GM21576 (cell line): ENCODE results near the gene ZBTB16.

Experiments
- ATAC-seq: cut with Tn5 transposase; IDR thresholded peaks from one replicate; pipeline ENCODE4 v1.9.1; 2021; ENCODE audit warnings: mild to moderate bottlenecking, moderate library complexity; ENCODE audit not compliant: unreplicated experiment

The ZBTB16 gene

DNA sequence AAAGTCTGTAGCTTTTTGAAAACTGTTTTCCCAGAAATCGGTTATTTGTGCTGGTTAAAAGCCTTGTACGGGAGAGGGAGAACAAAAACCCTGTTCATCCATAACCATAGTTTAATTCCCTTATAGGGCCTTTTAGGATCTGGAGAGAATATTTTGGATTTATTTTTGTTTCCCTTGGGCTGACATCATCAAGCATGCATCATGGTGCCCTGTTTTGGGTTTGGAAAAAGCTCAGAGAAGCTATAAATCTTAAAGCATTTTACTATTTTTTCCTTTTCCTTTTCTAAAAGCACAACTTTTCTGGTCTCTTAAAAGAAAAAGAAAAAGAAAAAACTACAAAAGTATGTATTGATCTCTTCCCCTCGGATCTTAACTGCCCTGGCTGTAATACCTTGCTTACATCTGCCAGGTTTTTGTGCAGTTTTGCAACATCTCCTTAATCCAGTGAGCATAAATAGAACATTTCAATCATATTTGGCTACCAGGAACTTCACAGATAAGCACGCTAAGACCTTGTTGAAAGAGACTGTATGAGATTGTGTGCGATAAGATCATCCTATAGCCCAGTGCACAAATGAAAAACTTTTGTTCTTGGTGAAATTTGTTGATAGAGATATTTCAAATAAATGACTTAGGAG, 88.0 kb downstream of the ZBTB16 start:
- ATAC-seq, result no peak

DNA sequence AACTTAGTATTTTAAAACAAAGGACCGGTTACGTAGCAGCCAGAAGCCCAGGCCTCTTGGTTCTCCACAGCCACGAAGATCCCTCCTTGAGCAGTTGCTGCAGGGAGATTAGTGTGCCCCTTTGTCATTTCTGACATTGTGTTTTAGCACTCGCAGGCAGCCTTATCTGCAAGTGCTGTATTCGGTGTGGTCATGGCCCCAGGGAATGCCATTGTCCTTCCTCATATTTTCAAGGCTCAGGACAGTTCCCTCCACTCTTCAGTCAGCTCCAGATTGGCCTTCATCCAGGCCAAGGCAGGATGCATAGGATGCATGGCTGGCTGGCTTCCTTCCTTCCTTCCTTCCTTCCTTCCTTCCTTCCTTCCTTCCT, 88.5 kb downstream of the ZBTB16 start:
- no peak for ATAC-seq

DNA sequence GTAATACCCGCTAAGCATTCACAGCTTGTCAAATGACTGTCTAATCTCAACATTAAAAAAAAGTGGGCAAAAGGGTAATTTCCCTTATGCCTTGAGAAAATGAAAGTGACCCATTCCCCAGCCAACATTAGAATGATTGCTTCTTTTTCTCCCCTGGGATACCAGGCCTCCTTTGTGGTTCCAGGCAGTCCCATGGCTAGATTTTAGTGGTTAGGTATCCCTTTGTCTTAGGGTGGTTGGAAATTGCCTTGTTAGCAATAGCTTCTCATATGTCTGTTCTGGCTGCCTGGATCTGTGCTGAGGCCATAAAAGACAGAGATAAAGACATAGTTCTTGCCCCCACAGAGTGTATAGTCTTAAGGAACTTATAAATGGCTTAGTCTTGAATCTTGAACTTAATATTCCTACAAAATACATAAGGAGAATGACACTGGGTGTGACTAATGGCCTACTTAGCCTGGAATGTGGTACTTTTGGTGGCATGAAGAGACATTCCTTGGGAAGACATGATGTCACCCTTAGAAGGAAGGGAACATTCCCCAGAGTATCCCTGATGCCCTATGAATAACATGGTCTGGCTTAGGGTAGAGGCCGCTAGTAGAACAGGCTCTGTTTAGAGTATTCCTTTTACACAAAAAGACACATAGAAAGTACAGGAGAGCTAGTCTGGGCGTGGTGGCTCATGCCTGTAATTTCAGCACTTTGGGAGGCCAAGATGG, 90.3 kb downstream of the ZBTB16 start:
- no peak for ATAC-seq

DNA sequence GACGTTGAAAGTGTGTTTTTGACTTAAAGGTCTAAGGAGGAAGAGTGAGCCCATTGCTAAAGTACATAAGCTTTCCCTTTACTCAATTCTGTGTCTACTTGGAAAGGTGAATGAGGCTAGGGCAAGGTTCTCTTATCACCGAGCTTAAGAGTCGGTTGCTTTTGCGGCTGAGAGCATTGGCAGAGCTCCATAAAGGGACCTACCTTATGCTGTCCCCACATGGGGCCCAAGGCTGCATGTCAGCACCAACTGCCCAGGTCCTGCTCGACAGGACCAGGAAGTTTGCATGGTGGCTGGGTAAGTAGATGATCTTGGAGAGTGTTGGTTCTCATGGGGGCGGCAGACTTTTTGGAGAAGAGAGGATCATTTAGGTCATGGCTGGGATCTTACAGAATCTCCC, 91.2 kb downstream of the ZBTB16 start:
- ATAC-seq, result no peak

DNA sequence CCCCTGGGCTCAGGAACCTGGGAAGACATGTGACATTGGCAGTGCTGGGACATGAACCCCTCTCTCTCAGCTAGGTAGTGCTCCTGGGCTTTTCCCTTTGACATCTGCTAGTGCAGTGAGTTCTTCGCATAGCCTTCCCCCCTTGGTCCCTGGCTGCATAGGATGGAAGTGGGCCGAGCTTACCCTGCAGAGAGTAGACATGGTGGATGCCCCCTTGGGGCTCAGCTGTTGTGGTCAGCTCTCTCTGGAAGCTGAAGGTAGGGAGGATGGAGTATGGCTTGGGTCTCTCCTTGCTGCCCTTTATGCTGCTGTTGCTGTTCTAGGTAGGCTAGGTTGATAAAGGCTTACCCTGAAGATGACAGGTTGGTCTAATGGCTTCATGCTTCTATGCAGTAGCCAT, 92.1 kb downstream of the ZBTB16 start:
- no peak for ATAC-seq

DNA sequence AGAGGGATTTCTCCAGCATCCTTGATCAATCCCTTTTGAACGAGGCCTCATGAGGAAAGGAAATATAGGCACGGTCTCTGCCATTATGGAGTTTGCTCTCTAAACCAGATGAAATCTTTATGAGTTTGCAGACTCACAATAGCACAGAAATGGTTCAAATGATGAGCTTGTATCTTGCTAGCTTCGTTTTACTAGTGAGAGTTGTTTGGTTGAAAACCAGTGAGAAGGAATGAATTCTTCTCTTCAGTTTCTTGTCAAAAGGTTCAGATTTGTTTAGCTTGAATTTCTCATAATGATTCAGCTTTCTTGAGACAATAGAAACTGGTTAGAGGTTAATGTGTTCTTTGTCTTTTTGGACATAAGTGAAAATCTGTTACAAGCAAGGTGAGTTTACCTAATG, 92.7 kb downstream of the ZBTB16 start:
- no peak for ATAC-seq

DNA sequence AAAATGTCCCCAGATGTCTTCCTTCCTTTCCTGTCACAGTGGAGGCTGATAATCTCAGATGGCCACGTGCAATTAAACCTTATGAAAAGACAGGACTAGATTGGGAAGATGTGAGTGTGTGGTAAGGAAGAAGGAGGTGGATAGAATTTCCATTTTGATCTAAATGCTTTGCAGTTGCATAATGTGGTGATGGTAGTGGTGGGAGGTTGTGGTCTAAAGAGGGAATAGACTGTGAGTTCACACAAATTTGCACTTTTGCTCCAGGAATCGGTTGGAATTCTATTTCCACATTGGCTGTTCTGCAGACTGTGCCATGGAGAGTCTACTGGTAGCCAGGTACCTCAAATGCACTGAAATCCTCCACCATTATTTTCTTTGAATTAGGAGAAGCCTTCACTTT, 93.3 kb downstream of the ZBTB16 start:
- no peak for ATAC-seq

DNA sequence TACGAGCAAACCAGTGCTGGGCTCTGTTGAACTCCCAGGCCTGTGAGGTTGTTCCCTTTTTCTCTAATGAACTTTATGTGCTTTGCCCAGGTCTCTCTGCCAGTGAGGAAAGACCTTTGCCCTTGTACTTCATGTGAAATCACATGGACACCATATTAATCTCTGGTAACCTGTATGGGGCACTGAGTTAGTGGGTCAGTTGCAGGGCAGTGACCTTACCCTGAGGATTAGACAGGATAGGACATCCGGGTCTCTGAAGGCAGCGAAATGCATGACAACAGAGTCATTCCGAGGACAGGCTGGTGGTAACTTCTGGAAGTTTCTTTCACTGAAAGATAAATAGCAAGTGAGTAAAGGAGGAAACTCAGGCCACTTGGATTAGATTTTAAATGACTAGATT, 93.7 kb downstream of the ZBTB16 start:
- no peak for ATAC-seq

DNA sequence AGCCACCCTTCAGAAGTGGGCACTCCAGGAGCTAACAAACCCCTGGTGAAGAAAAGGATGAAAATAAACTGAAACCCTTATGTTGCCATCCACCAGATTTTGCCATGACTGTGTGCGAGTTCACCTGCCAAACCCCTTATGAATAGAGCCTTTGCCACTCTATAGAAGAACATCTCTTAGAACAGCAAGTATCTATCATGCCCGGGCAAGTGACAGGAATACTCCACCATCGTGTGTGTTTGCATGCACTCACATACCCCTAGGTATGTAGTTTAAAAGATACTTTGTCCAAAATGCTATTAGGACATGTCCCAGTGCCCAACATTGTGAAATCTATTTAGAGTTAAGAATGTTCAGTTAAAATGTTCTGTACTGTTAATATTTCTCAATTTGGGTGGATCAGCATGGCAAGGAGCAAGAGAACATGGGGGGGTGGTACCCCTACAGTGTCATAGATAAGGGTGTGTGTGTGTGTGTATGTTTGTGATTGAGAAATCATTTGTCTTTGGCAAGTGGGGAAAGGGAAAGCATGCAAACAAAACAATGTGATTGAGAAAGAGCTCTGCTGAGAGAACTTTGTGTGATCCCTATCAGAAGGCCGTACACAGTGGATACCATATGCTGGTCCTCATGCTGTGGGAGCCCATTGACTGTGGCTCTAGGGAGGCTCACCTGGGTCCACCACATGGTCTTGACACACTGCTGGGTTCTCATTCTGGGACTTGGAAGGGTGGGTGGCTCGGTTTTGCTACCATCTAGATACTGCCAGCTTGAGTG, 94.9 kb downstream of the ZBTB16 start:
- ATAC-seq, result no peak

DNA sequence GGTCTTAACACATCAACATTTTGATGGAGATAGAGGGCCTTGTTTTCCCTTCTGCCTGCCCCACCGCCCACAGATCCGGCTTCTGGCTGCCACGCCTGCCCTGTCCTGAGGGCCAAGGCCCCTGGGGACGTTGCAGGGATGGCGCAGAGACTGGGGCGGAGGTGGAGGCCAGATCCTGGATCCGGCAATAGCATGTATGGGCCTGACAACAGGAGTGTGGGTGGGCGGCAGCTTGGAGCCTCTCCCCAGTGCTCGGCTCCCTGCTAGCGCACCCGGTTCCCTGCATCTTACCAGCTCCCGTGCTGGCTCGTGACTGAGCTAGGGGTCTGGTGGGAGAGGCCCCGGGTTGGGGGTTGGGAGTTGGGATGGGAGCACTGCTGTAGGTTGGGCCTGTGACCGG, 95.6 kb downstream of the ZBTB16 start:
- no peak for ATAC-seq

DNA sequence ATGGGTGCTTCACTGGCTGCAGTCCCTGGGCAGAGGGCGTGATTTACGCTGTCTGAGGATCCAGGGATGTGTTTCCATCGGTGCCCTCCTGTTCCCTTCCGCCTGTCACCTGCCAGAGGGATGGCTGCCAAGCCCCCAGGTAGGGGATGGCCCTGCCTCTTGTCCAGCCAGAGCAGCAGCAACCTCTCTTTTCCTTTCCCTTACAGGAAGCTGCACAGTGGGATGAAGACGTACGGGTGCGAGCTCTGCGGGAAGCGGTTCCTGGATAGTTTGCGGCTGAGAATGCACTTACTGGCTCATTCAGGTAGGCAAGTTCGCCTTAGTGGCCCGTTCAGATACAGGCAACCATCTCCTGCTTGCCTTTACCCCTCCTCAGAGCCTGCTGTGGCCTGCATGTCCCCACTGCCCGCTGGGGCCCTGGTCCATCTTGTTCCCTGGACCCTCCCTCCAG, 96.6 kb downstream of the ZBTB16 start:
- no peak for ATAC-seq

DNA sequence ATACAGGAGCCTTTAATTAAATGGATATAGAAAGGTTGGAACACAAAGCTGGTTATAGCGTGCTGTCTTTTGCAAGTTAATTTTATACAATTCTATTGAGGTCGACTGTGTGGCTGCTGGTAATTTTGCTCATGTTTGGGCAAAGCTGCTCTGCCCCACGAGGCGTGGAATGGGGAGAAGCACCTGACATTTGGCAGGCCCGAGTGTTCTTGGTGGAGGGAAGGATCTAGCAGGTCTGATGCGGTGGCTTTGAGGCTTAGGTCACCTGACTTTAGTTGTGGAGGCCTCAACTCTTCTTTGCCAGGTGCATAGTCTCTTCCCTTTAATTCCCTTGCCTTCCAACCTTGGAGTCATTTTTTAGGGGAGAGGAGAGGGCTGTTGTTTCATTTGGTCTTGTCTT, 97.3 kb downstream of the ZBTB16 start:
- no peak for ATAC-seq

DNA sequence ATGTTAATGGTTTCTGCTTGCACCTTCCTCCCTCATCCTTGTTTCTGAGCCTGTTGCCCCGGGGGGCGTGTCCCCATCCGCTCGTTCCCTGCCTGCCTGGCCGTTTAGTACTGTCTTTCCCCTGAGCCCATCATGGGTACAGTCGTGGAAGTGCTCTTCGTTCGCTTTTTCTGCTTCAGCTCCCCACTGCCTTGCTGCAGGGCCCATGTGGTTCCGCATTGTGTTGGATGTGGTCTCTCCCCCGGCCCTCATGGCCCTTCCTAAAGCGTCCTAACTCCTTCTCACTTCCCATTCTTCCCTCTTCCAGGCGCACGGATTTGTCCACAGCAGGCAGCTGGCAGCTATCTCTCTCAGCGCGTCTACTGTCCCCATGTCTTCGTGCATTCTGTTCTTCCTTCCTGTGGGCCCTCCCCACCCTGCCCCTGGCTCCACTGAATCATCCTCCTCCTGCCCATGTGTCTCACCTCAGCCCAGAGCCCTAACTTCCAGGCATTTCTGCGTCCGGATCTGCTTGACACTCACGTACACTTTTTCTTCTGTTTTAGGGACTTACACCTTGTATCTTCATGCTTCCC, 98.1 kb downstream of the ZBTB16 start:
- no peak for ATAC-seq

DNA sequence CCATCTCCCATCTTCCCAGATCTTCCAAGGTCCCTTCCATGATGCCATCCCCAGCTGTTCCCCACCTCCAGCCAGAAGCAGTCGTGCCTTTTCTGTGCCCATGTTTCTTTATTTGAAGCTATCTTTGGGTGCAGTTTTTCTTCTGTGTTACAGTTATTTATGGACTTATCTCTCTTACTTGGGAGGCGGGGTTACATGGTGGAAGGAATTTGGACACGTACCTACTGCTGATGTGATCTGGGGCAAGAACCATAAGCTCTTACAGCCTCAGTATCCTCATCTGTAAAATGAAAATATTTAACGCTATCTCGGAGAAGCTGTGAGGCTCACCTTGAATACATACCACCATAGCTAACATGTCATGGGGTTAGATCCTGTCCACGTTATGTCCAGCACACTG, 98.9 kb downstream of the ZBTB16 start:
- no peak for ATAC-seq

DNA sequence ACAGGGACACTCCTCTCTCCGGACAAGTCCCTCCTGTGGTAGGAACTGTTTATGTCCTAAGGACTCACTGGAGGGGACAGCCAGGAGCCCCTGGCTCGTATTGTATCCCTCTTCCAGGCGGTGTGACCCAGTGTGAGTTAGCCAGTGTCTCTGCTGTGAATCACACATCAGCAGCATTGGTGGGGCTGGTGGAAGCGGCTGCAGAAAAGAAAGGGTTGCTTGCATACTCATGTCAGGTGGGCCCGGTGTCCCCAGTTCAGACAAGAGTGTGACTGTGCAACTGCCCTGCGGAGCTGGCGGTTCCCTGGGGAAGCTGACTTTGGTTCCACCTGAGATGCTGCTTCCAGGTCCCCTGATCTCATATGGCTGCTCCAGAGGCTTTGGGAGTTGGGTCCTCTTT, 99.4 kb downstream of the ZBTB16 start:
- ATAC-seq, result no peak

DNA sequence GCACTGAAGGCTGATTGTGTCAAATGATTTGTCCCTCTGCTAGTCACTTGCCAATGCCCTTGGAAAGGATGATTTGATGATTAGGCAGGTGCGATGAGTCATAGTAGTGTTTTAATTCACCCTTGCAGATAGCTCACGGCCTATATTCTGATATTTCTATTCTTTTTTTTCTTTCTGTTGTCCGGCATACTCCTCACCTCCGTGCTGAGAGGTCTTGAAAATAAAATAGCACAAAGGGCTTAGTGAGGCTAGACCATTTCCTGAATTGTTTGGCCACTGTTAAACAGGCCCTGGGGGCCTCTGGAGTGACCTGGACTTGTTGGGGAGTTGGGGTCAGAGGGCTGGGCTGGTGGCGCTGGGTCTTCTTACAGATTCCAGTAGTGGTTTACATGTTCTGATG, 99.8 kb downstream of the ZBTB16 start:
- no peak for ATAC-seq

DNA sequence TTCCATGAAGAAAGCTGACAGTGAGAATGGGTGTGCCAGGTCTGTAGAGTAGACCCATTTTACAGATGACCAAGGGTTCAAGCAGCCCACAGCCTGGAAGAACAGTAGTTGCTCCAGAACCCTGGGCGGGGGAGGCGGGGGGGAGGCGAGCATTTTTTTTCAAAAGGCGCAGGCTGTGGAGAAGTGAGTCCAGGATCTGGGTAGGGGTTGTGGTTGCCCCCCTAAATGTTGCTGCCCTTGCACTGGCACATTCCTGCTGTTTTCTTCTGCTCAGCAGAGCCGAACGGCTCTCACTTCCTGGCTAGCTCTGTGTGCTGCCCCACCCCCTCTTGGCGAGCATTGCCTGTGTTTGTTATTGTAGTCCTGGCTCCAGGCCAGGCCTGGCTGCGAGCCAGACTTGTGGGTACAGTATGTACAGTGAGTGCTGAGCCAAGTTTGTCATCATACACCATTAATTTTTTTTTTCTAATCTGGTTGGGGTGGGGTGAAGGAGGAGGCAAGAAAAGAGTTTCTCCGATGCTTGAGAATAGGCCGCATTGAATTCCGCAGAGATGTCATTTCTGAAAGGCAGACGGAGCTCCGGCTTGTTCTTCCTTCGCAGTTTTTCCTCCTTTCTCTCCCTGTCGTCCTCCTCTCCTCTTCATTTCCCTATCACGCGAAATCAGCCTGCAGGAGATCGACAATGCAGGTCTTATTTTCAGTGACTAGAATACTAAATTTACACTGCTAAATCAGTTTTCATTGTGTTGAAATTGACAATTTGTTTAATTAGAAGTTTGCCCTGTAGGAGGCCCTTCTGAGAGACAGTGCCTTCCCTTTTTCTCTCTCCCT, 100.5 kb downstream of the ZBTB16 start:
- peak; percentile 53 for ATAC-seq

DNA sequence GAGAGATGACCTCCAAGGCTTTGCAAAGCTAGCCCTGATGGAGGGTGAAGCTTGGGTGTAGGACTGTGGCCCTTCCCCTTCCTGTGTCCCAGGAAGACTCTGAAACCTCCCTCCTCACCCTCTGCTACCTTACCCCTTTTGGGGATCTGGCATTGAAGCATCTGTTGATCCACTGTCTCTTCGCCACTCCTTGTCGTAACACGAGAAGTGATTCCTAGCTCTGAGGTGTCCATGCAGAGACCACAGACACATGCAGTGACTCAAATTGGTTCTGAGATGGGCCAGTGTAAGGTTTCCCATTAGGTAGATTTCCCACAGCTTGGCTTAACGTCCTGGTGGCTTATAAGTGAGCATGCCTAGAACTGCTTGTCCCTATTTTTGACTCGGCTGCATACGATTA, 101.4 kb downstream of the ZBTB16 start:
- no peak for ATAC-seq

DNA sequence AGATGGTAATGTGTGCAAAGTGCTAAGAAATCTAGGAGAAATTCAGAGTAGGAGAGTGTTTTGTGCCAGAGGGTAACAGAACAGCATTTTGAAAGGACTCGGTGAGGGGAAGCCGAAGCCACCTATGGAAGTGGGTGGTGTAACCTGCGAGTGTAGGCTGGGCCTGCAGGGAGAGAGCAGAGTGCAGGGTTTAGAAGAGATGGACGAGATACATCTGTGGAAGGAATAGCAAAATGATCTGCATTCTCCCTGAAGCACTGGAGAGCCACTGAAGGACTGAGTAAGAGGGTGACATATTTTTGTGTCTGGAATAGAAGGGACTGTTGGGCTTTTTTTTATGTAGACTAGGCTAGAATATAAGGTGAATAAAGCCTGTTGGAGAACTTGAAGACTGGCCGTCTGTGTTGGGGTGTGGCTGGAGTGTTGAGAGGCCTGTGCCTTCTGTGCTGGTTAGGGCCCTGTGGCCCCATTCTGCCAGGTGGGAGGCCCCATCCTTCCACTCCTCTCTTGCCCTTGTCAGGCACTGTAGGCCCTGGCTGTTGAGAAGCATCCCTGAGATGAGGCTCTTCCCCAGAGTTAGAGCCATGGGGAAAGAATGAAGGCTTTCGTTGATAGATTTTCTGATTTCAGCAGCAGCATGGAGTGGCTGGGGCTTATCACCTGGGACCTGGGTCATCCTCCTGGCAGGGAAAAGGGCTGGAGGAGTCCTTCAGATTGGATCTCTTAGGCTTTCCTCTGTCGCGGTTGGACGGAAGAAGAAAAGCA, 102.2 kb downstream of the ZBTB16 start:
- no peak for ATAC-seq

DNA sequence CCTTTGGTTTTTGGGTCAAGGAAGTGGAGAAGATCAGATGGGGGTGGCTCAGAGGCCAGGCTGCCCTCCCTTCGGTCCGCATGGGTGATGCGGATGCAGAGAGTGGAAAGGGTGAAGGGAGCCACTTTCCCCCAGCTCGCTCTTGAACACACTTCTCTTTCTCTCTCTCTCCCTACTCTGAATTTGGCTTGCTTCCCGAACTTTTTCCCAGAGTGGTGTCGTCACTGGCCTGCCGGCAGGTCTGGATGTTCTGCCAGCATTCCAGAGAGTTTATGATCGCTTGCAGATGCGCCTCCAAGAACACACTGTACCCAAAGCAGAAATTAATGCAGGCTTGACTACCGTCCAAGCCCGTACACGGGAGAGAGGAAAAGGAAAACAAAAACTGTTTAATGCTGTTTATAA, 103.2 kb downstream of the ZBTB16 start:
- no peak for ATAC-seq
